Spleen (tissue), 7 donors: ENCODE measurements around the gene ST3GAL4.
A peak's percentile ranks its signal among the peaks of the same experiment; 100 is the strongest.

Source experiments
- CTCF ChIP-seq, 11 experiments: fragments of 200-600 bp in 7 of 11; fragments of 450-650 bp in 4 of 11; sonication (generic) in 4 of 11; IDR thresholded peaks in 8 of 11; conservative IDR thresholded peaks in 3 of 11; 1 replicate in 7 of 11; 2 replicates in 4 of 11; pipeline versions ENCODE4 v1.4.0 to v1.8.0; 2016 to 2021; ENCODE audit warnings: antibody characterized with exemption in 11 of 11, inconsistent platforms in 4 of 11, mild to moderate bottlenecking in 1 of 11
- POLR2AphosphoS5 ChIP-seq, 3 donors: sonication (generic); formaldehyde crosslinking; IDR thresholded peaks; one replicate each; pipeline ENCODE4 v1.5.1; 2017; ENCODE audit warnings: antibody characterized with exemption in 3 of 3
- donor health status: DM: no; HTN: no; CAD: no; lungs with moderate emphysema.
- donor health status: DM: no; HTN: no; CAD: no.
- donor health status: DM: no; HTN: no; CAD: no.

GRCh38 chr11:126419801-126420697, 64.6 kb downstream of the ST3GAL4 start:
- TF ChIP-seq POLR2AphosphoS5 (IDR thresholded peaks at IDR 0.05) (peak in 1 of 3 donors; percentile 71), CTCF (IDR thresholded peaks at IDR 0.05 in 8 of 11, conservative IDR thresholded peaks at IDR 0.05 in 3 of 11) (no peak)
